Suprapubic skin (tissue), 3 donors: ENCODE measurements around the gene FIGN.

Source experiments
- POLR2A ChIP-seq, 2 donors: fragments of 450-650 bp; IDR thresholded peaks; one replicate each; pipeline ENCODE4 v1.6.1; 2017; ENCODE audit warnings: antibody characterized with exemption in 2 of 2, mild to moderate bottlenecking in 2 of 2, moderate library complexity in 2 of 2
- TF ChIP-seq, protein P1 (sequence below), 2 donors: fragments of 200-600 bp in 1 of 2; fragments of 450-650 bp in 1 of 2; sonication (generic) in 1 of 2; IDR thresholded peaks; one replicate each; pipeline ENCODE4 v1.5.1; 2016 to 2019; ENCODE audit warnings: antibody characterized with exemption in 2 of 2, mild to moderate bottlenecking in 1 of 2, moderate library complexity in 1 of 2

DNA sequence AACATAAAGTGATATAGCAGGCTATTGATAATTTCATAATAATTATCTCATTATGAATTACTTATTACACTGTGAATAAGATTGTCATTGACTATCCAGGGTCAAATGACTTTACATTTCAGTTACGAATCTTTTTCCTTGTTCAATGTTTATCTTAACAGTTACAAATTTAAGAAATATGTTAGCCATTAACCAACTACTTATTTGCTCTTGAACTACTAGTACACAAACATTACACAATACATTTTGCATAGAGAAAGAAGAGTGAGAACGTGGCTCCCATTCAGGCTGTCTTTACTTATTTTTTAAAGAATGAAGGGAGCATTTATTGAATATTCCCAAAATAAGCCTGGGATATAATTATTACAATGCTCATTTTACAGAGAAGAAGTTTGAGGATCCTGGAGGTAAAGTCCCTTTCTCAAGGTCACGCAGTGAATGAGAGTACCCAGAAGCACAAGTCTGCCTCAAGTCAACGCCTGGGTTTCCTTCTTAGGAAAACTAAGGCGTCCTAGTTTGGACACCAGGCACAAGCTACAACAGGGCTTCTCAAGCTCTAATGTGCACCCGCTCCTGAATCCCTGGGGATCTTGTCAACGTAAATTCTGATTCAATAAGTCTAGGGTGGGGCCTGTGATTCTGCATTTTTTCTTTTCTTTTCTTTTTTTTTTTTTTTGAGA, 164.2 kb downstream of the FIGN start:
- TF ChIP-seq, protein P1, sequence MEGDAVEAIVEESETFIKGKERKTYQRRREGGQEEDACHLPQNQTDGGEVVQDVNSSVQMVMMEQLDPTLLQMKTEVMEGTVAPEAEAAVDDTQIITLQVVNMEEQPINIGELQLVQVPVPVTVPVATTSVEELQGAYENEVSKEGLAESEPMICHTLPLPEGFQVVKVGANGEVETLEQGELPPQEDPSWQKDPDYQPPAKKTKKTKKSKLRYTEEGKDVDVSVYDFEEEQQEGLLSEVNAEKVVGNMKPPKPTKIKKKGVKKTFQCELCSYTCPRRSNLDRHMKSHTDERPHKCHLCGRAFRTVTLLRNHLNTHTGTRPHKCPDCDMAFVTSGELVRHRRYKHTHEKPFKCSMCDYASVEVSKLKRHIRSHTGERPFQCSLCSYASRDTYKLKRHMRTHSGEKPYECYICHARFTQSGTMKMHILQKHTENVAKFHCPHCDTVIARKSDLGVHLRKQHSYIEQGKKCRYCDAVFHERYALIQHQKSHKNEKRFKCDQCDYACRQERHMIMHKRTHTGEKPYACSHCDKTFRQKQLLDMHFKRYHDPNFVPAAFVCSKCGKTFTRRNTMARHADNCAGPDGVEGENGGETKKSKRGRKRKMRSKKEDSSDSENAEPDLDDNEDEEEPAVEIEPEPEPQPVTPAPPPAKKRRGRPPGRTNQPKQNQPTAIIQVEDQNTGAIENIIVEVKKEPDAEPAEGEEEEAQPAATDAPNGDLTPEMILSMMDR (IDR thresholded peaks at IDR 0.05) = no peak
- TF ChIP-seq POLR2A (IDR thresholded peaks at IDR 0.05) = no peak
